ENCODE results near the gene CEACAM5.
"Not testable (repeated sequence)": the region's sequence is repeated elsewhere in the genome, so short reads cannot be mapped to it uniquely, and the experiment has no call there.

The CEACAM5 gene

DNA sequence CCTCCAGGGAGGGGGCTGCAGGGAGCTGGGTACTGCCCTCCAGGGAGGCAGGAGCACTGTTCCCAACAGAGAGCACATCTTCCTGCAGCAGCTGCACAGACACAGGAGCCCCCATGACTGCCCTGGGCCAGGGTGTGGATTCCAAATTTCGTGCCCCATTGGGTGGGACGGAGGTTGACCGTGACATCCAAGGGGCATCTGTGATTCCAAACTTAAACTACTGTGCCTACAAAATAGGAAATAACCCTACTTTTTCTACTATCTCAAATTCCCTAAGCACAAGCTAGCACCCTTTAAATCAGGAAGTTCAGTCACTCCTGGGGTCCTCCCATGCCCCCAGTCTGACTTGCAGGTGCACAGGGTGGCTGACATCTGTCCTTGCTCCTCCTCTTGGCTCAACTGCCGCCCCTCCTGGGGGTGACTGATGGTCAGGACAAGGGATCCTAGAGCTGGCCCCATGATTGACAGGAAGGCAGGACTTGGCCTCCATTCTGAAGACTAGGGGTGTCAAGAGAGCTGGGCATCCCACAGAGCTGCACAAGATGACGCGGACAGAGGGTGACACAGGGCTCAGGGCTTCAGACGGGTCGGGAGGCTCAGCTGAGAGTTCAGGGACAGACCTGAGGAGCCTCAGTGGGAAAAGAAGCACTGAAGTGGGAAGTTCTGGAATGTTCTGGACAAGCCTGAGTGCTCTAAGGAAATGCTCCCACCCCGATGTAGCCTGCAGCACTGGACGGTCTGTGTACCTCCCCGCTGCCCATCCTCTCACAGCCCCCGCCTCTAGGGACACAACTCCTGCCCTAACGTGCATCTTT, 7.8 kb upstream of the CEACAM5 start:
- DNase-seq (ENCODE audit: low spot score): no peak

DNA sequence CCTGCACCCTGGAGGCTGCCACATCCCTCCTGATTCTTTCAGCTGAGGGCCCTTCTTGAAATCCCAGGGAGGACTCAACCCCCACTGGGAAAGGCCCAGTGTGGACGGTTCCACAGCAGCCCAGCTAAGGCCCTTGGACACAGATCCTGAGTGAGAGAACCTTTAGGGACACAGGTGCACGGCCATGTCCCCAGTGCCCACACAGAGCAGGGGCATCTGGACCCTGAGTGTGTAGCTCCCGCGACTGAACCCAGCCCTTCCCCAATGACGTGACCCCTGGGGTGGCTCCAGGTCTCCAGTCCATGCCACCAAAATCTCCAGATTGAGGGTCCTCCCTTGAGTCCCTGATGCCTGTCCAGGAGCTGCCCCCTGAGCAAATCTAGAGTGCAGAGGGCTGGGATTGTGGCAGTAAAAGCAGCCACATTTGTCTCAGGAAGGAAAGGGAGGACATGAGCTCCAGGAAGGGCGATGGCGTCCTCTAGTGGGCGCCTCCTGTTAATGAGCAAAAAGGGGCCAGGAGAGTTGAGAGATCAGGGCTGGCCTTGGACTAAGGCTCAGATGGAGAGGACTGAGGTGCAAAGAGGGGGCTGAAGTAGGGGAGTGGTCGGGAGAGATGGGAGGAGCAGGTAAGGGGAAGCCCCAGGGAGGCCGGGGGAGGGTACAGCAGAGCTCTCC, 6.9 kb upstream of the CEACAM5 start:
- no peak for DNase-seq (ENCODE audit: low spot score)

DNA sequence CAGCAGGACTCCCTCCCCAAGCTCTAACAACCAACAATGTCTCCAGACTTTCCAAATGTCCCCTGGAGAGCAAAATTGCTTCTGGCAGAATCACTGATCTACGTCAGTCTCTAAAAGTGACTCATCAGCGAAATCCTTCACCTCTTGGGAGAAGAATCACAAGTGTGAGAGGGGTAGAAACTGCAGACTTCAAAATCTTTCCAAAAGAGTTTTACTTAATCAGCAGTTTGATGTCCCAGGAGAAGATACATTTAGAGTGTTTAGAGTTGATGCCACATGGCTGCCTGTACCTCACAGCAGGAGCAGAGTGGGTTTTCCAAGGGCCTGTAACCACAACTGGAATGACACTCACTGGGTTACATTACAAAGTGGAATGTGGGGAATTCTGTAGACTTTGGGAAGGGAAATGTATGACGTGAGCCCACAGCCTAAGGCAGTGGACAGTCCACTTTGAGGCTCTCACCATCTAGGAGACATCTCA, 6.2 kb upstream of the CEACAM5 start:
- no peak for DNase-seq (ENCODE audit: low spot score)

DNA sequence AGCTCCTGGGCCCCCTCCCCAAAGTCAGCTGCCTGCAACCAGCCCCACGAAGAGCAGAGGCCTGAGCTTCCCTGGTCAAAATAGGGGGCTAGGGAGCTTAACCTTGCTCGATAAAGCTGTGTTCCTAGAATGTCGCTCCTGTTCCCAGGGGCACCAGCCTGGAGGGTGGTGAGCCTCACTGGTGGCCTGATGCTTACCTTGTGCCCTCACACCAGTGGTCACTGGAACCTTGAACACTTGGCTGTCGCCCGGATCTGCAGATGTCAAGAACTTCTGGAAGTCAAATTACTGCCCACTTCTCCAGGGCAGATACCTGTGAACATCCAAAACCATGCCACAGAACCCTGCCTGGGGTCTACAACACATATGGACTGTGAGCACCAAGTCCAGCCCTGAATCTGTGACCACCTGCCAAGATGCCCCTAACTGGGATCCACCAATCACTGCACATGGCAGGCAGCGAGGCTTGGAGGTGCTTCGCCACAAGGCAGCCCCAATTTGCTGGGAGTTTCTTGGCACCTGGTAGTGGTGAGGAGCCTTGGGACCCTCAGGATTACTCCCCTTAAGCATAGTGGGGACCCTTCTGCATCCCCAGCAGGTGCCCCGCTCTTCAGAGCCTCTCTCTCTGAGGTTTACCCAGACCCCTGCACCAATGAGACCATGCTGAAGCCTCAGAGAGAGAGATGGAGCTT, 4.7 kb upstream of the CEACAM5 start:
- no peak for DNase-seq (ENCODE audit: low spot score)

DNA sequence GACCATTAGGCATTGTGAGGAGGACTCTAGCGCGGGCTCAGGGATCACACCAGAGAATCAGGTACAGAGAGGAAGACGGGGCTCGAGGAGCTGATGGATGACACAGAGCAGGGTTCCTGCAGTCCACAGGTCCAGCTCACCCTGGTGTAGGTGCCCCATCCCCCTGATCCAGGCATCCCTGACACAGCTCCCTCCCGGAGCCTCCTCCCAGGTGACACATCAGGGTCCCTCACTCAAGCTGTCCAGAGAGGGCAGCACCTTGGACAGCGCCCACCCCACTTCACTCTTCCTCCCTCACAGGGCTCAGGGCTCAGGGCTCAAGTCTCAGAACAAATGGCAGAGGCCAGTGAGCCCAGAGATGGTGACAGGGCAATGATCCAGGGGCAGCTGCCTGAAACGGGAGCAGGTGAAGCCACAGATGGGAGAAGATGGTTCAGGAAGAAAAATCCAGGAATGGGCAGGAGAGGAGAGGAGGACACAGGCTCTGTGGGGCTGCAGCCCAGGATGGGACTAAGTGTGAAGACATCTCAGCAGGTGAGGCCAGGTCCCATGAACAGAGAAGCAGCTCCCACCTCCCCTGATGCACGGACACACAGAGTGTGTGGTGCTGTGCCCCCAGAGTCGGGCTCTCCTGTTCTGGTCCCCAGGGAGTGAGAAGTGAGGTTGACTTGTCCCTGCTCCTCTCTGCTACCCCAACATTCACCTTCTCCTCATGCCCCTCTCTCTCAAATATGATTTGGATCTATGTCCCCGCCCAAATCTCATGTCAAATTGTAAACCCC, 2.8 kb upstream of the CEACAM5 start:
- DNase-seq (ENCODE audit: low spot score): peak; percentile 47

DNA sequence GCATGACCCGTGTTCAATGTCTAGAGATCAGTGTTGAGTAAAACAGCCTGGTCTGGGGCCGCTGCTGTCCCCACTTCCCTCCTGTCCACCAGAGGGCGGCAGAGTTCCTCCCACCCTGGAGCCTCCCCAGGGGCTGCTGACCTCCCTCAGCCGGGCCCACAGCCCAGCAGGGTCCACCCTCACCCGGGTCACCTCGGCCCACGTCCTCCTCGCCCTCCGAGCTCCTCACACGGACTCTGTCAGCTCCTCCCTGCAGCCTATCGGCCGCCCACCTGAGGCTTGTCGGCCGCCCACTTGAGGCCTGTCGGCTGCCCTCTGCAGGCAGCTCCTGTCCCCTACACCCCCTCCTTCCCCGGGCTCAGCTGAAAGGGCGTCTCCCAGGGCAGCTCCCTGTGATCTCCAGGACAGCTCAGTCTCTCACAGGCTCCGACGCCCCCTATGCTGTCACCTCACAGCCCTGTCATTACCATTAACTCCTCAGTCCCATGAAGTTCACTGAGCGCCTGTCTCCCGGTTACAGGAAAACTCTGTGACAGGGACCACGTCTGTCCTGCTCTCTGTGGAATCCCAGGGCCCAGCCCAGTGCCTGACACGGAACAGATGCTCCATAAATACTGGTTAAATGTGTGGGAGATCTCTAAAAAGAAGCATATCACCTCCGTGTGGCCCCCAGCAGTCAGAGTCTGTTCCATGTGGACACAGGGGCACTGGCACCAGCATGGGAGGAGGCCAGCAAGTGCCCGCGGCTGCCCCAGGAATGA, 1.5 kb upstream of the CEACAM5 start:
- DNase-seq (ENCODE audit: low spot score): peak; percentile 74

DNA sequence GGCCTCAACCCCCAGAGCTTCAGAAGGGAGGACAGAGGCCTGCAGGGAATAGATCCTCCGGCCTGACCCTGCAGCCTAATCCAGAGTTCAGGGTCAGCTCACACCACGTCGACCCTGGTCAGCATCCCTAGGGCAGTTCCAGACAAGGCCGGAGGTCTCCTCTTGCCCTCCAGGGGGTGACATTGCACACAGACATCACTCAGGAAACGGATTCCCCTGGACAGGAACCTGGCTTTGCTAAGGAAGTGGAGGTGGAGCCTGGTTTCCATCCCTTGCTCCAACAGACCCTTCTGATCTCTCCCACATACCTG, 969 bp upstream of the CEACAM5 start:
- no peak for DNase-seq (ENCODE audit: low spot score)

DNA sequence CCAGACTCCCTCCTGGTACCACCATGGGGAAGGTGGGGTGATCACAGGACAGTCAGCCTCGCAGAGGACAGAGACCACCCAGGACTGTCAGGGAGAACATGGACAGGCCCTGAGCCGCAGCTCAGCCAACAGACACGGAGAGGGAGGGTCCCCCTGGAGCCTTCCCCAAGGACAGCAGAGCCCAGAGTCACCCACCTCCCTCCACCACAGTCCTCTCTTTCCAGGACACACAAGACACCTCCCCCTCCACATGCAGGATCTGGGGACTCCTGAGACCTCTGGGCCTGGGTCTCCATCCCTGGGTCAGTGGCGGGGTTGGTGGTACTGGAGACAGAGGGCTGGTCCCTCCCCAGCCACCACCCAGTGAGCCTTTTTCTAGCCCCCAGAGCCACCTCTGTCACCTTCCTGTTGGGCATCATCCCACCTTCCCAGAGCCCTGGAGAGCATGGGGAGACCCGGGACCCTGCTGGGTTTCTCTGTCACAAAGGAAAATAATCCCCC, 505 bp upstream of the CEACAM5 start:
- no peak for DNase-seq (ENCODE audit: low spot score)

DNA sequence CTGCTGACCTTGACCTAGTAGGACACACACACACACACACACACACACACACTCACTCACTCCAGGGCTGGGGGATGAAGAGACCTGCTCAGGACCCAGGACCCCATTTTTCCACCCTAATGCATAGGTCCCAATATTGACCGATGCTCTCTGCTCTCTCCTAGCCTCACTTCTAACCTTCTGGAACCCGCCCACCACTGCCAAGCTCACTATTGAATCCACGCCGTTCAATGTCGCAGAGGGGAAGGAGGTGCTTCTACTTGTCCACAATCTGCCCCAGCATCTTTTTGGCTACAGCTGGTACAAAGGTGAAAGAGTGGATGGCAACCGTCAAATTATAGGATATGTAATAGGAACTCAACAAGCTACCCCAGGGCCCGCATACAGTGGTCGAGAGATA, 1.1 kb downstream of the CEACAM5 start:
- DNase-seq (ENCODE audit: low spot score): not testable (repeated sequence)

DNA sequence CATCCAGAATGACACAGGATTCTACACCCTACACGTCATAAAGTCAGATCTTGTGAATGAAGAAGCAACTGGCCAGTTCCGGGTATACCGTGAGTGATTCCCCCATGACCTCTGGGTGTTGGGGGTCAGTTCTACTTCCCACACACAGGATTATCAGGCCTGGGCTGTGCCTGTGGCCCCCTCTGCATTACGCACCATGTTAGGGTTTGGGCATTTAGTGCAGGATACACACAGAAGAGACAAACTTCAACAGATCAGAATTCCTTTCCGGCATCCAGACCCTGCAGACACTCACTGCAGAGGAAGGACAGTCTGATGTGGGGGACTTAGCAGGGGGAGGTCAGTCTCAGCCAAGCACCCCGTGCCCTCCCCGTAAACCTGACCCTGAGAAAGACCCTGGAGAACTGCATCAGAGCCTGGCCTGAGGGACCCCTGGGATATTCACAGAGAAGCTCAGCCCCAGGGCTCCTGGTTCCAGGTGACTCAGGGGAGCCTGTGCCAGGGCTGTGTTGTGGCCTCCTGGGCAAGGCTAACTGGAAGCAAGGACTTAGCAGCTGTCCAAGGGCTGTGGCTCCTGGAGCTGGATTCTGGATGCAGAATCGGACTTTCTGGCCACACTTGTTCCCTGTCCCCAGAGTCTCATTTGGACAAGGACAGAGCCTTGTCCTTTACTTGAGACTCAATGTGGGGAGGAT, 1.7 kb downstream of the CEACAM5 start:
- no peak for DNase-seq (ENCODE audit: low spot score)

DNA sequence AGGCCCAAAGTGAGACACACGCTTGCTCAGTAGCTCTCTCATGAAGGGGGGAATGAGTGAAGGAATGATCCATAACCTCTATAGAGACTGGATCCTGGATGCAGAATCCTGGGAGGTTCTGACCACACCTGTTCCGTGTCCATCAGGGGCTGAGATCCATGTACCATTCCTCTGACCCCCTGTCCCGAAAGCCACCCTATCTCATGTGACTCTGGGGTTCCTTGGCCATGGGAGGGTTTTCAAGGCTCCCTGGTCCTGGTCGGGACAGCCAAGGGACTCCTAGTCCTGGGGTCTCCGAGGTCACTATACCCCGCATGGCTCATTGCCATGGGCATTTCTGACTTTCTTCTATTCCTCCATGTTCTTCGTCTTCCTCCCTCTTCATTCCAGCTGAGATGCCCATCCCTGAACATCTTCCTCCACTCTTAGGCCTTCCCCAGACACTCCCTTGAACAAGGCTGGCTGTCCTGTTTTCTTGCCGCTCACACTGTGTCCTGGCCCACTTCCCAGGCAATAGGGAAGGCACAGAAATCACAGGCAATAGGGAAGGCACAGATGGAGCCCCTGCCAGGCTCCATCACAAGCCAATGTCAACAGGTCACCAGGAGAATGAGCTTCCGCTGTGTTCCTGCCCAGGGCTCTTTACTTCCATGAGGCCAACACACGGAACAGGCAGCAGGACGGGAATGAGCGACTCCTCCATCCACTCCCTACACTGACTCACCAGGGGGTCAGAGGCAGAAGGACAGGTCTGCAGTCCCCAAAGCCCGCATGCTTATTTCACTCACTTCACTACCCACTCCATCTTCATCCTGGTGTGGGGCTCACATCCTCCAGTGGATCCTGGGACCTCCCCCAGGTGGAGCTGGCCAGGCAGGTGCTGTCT, 3.2 kb downstream of the CEACAM5 start:
- DNase-seq (ENCODE audit: low spot score): no peak

DNA sequence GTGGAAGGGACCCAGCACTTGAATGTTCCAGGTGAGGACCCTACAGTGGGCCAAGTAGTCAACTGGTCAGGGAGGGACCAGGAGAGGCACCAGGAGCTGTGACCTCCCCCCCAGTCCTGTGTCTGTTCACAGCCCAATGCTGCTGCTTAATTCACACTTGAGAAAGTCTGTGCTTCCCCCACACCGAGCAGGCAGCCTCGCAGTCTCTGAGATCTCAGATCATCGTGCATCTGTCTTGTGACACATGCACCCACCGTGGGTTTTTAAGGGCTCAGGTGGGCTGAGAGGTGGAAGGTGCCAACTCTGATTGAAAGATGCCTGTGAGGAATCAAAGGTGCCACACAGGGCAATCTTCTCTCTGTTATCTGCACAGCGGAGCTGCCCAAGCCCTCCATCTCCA, 6.2 kb downstream of the CEACAM5 start:
- no peak for DNase-seq (ENCODE audit: low spot score)

DNA sequence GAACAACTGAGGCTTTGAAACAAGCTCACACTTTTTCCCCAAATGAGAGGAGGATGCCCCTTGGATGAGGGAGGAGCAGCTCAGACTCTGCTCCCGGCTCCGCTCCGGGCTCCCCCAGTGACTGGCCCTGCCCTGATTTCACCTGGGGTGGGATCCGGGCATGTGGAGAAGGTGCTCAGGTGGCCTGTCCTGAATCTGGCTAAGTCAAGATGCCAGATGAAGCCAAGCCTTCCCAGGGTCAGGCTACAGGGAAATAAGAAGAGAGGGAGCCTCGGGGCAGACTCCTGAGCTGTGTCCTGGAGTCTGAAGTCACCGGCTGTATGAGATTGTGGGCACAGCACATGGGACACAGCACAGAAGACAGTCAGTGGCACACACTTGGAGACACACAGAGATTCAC, 10.3 kb downstream of the CEACAM5 start:
- no peak for DNase-seq (ENCODE audit: low spot score)

DNA sequence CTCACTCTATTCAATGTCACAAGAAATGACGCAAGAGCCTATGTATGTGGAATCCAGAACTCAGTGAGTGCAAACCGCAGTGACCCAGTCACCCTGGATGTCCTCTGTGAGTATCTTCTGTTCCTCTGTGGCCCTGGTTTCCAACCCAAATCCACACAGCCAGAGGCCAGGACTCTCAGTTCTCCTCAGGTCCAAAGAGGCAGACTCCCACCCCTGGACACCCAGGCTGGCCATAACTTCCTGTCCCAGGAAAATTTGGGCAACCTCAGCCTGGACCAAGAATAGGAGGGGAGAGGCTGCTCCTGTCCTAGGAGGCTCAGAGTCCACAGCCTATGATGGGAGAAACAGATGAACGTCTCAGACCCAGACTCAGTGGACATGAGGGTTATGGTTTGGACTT, 11.7 kb downstream of the CEACAM5 start:
- DNase-seq (ENCODE audit: low spot score): no peak

DNA sequence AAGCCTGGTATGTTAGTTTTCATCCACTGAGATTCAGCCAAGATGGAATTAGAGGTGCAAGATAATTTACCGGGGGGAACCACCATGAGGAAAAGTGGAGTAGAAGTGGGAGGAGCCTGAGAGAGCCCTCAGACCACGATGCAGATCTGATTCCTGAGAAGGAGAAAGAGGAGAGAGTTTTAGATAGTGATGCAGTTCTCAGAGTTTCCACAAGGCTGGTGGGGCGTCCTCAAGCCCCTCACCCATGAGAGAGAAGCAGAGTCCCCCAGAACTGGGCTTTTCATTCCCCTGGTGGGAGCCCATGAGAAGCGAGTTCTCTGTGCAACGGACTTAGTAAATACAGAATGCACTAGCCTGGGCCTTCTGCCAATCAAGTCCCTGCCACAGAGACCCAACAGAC, 18.1 kb downstream of the CEACAM5 start:
- no peak for DNase-seq (ENCODE audit: low spot score)

DNA sequence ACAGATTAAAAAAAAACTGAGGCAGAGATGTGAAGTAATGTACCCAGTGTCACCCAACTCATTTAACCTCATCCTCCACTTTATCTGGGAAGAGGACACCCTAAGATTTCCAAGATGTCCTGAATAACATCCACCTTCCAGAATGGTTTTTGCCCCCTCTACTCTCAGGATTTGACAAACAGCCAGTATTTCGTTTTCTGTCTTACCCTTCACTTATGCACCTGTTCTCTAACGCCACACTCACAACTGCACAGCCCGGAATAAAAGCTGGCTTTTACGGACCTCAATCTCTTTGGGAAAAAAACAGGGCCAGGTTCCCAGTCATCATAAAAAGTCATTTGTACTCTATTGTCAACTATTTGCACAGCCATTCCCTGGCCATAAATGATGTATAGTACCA, 25.7 kb downstream of the CEACAM5 start:
- no peak for DNase-seq (ENCODE audit: low spot score)

DNA sequence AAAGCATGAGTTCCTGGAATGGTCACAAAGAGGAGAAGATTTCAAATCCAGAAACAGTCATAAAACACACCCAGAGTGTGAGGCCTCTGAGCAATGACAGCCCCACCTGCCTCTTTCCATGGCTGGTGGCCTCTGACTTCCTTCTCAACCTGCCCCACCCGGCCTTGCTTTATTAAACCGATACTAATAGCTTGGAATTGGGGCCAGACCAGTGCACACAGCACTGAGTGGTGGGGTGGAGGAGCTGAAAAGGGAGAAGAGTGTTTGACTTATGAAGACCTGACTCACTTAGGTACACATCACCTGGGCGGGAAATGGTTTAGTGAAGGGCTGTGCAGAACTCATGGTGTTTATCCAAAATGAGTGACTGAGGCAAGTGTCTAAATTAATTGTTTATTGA, 26.2 kb downstream of the CEACAM5 start:
- DNase-seq (ENCODE audit: low spot score): no peak

DNA sequence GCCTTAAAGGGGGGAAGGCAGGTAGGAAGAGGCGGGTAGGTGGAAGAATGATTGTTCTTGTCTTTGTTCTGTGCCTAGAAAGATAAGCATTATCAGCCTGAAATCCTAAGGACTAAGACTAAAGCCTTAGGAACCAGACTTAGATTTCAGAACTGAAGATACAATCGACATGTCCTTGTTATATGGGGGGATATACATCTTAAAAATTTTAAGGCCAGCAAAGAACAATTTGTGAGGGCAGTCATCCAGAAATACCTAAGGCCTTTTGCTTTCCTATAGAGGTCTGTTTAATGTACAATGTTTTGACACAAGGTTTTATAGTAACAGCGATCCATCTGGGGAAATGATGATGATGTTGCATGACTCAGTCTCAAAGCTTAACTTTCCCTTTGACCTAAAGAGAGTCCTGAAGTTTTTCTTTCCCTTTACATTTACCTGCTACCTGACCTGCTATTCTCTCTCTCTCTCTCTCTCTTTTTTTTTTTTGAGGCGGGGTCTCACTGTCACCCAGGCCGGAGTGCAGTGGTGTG, 26.7 kb downstream of the CEACAM5 start:
- DNase-seq (ENCODE audit: low spot score): no peak

DNA sequence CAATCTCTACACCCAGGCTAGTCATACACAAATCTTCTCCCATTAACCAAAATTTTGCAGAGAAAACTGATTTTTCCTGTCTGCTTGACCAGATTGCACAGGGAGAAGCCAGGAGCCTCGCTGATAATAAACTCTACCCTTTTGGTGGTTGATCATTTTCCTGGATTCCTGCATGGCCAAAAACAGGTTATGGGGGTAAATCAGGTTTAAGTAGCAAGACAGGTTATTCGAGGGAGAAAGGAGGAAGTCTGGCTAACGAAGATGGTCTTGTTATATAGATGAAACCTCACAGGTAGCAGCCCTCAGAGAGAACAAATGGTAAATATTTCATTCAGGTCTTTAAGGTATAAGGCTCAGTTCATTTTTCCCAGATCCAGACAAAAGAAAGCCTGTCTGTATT, 30.9 kb downstream of the CEACAM5 start:
- no peak for DNase-seq (ENCODE audit: low spot score)

All from iPS-NIHi11 (cell line).